ENCODE measurements around the gene ARHGAP36.

DNA sequence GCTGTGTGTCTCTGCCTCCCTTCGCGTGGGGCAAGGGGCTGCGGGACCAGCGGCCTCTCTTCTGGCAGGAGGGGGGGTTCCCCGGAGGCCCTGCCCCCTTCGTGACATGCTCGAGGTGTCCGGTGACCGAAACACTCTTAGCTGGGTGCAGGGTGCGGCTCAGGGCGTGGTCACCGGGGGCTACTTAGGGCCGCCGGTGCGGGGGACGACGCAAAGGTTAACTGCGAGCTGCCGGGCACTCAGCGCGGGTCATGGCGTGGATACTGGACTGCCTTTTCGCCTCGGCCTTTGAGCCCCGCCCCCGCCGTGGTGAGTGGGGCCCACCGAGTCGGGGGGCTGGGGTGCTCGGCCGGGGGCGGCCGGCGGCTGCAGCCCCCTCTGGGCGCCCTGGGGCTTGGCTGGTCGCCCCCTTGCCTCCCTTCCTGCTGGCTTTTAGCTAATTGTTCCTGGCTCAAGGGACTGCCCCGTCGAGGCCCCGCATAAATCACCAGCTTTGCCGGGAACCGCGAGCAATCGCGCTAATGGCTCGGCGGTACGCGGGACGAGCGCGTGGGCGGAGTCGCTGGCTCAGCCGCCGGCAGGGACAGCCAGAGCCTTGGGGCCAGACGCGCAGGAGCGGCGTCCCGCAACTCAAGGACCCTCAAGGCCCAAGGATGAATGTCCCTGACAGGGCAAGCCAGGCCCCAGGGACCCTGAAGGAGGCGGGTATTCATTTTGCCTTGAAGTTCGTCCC lies at the start of gene ARHGAP36:
- TF ChIP-seq, protein P1, sequence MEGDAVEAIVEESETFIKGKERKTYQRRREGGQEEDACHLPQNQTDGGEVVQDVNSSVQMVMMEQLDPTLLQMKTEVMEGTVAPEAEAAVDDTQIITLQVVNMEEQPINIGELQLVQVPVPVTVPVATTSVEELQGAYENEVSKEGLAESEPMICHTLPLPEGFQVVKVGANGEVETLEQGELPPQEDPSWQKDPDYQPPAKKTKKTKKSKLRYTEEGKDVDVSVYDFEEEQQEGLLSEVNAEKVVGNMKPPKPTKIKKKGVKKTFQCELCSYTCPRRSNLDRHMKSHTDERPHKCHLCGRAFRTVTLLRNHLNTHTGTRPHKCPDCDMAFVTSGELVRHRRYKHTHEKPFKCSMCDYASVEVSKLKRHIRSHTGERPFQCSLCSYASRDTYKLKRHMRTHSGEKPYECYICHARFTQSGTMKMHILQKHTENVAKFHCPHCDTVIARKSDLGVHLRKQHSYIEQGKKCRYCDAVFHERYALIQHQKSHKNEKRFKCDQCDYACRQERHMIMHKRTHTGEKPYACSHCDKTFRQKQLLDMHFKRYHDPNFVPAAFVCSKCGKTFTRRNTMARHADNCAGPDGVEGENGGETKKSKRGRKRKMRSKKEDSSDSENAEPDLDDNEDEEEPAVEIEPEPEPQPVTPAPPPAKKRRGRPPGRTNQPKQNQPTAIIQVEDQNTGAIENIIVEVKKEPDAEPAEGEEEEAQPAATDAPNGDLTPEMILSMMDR (IDR thresholded peaks at IDR 0.05): no peak
- TF ChIP-seq POLR2AphosphoS5 (IDR thresholded peaks at IDR 0.05; ENCODE audit: low read depth, low read length): no peak
